Measurements from ENCODE around the gene NKX1-1. TPM values are rescaled to one million over a fixed set of nuclear protein-coding genes. Genes with fewer than 3 reads are reported as not detected.

The NKX1-1 gene
- total RNA-seq, 1 donor from 2014 or later, result not detected

DNA sequence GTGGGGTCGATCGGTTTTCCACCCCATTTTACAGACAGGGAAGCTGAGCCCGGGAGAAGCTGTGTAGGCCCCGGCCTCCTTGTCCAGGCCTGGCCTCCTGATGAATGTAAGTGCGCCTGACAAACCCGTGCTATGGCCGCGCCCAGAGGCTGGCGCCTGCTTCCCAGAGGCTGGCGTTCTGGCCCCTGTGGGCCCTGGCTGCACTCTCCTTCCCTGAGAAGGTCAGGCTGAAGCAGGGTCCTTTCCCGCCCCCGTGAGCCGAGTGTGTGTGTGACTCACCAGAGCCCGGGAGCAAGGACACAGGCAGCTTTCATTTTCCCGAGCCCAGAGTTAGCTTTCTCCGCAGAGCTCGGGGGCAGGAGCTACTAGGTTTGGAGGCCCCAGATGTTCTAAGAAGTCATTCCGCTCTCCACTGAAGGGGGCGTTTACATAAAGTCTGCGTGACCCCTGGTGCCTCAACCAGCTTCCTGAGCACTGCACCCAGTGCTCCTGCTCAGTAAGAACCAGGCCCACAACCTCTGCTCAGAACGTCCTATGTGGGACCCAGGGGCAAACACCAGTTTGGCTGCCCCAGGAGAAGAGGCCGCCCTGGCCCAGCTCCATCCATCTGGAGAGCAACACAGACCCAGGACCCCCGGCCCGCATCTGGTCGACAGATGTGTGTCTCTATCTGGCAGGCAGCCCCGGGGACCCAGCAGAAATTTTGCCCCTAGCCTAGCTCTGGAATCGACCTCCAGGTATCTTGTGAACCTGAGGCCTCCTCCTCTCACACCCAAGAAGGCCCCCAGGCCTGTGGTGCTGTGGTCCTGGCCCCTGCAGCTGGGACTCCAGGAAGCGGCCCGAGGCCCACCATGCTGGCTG lies 45.6 kb downstream of the NKX1-1 start:
- no peak for DNase-seq (ENCODE audit: low spot score)

GRCh38 chr4:1359976-1360375 lies 46.3 kb downstream of the NKX1-1 start:
- no peak for DNase-seq (ENCODE audit: low spot score)

DNA sequence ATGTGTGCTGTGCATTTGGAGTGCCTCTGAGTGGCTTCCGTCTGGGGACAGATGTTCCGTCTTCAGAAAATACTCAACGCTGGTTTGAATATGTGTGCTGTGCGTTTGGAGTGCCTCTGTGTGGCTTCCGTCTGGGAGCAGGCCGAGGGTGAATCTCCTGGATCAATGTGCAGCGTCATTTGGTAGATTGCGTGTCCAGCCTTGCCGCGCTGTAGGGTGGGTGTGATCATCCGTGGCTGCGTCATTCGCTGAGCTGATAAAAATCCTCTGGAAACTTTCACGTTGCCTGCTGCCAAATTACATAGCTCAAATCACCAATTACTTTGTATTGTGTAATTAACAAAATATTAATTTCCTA lies 47.1 kb downstream of the NKX1-1 start:
- no peak for DNase-seq (ENCODE audit: low spot score)

- no peak for DNase-seq (ENCODE audit: low spot score)
These were observed 47.7 kb downstream of the NKX1-1 start for GRCh38 chr4:1358421-1359143.

DNA sequence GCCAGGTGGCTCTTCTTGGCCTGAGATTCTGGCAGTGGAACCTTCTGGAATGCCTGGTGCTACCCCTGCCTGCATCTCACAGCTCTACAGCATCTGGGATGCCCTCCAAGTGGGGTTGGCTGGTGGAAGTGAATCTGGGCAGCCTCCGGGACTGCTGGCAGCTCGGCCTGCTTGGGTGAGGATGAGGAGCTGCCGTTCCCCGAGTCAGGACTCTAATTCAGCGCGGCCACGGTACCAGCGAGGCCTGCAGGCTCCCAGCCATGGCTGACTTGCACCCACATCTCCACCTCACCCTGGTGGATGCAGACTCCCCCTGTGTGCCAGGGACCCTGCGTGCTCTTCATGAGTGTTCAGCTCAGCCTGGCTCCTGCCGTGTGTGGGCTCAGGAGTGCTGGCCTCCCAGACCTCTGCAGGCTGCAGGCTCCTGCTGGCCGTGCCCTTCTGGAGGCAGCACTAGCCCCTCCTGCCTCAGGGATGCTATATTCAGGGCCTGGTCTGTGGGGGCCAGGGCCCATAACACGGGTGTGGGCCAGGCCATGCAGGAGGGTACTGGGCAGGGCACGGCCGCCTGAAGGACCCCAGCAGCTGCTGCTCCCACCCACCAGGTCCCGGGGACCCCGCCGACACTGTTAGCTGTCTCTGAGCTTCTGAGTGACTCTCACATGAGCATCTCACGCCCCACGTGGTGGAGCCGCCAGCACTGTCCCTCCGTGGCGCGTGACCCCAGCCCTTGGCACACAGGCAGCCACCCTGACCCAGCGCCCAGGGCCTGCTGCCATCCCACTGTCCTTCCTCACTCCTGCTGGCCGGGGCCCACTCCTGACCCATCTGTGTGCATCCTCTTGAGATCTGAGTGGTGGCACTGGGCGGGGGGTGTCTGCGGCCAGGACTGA lies 48.6 kb downstream of the NKX1-1 start:
- no peak for DNase-seq (ENCODE audit: low spot score)

GRCh38 chr4:1356181-1356998 lies 49.9 kb downstream of the NKX1-1 start:
- DNase-seq (ENCODE audit: low spot score), result no peak

GRCh38 chr4:1355378-1355777 lies 50.9 kb downstream of the NKX1-1 start:
- no peak for DNase-seq (ENCODE audit: low spot score)

GRCh38 chr4:1354983-1355275 lies 51.3 kb downstream of the NKX1-1 start:
- no peak for DNase-seq (ENCODE audit: low spot score)

- no peak for DNase-seq (ENCODE audit: low spot score)
These were observed 51.9 kb downstream of the NKX1-1 start for GRCh38 chr4:1354136-1354982.

DNA sequence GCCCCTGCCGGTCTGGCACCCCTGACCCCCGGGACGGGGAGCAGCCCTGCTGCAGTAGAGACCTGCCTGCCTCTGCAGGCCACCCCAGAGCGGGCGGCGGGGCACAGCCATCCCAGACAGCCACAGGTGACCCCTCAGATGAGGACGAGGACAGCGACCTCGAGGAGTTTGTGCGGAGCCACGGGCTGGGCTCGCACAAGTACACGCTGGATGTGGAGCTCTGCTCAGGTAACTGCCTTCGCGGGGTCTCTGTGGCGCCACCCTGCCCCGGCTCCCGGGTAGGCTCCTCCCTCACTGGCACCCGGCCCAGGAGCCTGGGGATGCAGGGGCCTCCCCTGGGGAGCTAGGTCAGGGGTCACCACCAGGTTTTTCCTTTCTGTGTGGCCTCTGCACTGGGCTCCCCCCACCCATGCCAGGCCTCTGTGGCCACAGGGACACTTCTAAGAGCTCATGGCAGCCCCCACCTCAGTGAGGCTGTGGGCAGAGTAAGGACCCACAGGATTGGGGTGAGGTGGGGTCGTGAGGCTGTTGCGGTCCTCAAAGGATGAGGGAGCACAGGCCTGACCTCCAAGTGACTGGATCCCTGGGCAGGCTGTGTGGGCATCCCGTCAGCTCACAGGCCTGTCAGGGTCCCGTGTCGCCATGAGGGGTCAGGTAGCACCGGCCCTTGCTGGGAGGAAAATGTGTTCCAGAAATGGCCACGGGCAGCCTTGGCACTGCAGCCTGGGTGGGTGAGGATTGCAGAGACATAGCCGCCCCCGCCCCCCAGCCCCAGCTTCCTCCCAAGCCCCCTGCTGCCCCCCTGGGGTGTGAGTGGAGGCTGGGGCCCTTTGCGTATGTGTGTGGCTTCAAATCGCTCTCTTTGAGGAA lies 52.8 kb downstream of the NKX1-1 start:
- DNase-seq (ENCODE audit: low spot score), result no peak

Other genes starting within 250 kb of the NKX1-1 start
- gene SPON2, start 233.9 kb downstream of the NKX1-1 start, total RNA-seq, result 36.6 TPM
- gene CTBP1, start 157.3 kb downstream of the NKX1-1 start, total RNA-seq, result 171 TPM
- gene MAEA, start 116.6 kb downstream of the NKX1-1 start, total RNA-seq, result 75.3 TPM
- gene UVSSA, start 59.2 kb downstream of the NKX1-1 start, total RNA-seq, result 48.1 TPM